NCI-H1436 (cell line): ENCODE measurements around the gene BAHCC1.

Experiments used
- DNase-seq: peaks from one replicate; lab custom pipeline; 2025; lab: John Stamatoyannopoulos, UW

BAHCC1 gene

DNA sequence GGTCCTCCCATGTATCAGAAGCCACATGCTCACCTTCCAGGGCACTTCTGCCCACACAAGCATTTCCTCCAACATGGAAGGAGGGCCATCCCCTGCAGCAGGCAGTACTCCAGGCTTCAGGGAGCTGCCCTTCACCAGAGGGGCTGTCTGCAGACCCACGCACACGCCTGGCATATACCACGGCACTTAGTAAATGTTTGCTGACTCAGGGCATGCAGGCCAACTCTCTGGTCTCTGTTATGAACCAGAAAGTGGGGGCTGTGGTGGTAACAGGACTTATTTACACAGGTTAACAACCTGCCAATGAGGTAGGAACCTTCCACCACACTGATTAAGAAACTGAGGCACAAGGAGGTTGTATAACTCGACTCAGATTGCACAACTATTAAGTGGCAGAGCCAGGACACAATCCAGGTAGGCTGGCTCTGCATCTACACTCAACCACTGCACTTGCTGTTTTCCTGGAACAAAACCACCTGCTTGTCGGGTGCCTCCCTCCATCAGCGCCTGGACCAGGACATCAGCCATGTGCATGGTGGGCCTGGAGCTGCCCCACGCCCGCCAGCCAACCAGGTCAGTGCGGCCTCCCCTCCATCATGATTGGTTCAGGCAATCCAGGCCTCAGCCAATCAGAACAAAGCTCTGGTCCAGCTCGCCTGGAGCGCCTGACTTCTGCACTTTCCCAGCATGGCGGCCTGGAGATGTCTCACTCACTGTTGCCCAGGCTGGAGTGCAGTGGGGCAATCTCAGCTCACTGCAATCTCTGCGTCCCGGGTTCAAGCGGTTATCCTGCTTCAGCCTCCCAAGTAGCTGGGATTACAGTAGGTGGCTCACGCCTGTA, 98.2 kb downstream of the BAHCC1 start:
- DNase-seq, result no peak

DNA sequence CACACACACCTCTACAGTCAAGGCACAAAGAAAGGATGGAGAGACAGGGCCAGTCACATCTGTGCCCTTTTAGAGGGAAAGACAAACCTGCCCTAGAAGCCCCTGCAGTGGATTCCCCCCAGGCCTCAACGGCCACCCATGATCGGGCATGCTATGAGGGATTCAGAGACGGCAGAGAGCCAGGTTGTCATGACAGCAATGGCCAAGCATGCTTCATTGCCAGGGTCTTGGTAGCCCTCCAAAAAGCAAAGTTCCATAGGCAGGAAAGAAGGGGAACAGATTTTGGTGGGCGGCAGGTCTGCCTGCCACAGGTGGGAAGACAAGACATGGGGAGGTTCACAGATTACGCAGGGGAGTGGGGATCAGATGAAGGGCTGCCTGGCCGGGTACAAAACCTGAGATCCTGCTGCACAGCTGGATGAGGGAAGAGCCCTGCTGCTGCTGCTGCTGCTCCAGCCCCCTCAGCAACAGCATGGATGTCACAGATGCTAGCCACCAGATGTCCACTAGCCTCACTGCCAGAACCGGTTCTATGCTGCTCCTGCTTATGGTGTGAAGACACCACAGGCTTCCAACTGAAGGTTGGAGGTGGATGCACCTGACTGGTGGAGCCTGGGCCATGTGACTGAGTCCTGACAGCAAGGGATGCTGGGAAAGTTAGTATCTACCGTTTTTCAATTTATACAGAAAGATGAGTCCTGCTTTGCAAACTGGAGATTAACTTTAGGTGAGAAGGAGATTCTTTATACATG, 99.5 kb downstream of the BAHCC1 start:
- DNase-seq, result no peak

DNA sequence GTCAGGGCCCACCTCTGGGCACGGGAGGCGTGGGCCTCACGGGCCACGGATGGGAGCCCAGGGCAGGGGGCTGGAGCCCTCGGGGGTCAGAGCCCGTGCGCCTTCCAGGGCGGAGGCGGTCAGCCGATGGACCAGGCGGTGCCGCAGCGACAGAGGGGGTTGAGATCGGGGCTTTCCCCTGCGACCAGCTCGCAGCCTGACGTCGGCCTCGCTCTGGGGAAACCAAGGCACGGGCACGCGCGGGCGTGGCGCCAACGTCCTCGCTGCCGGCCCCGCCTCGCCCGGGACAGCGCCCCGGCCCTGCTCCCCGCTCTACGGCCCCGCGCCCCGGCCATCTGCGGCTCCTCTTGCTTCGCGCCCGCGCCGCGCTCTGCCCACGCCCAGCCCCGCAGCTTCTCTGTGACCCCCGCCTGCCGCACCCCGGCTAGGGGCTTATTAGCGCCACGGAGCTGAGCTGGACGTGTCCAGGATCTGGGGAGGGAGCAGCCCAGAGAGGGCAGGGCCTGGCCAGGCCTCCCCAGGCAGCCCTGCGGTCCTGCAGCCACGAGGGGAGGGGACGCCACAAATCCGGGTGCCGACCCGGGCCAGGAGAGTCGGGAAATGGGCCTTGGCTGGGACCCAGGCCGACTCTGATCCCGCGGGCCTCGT, 103.8 kb downstream of the BAHCC1 start:
- no peak for DNase-seq

DNA sequence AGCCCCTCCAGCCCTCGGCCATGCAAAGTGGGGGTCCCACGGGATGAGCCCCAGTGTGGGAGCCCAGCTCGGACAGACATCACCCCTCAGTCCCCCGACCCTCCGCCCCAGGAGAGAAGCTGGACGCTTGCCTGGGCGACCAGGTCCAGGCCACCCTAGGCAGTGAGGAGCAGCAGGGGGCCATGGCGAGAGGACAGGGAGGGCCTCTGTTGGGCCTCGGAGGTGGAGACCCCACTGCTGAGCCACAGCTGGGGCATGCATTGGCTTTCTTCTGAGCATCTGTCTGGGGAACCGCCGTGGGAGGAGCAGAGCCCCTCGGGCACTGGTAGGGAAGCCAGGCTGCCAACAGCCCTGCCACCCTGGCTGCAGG, 104.3 kb downstream of the BAHCC1 start:
- no peak for DNase-seq

DNA sequence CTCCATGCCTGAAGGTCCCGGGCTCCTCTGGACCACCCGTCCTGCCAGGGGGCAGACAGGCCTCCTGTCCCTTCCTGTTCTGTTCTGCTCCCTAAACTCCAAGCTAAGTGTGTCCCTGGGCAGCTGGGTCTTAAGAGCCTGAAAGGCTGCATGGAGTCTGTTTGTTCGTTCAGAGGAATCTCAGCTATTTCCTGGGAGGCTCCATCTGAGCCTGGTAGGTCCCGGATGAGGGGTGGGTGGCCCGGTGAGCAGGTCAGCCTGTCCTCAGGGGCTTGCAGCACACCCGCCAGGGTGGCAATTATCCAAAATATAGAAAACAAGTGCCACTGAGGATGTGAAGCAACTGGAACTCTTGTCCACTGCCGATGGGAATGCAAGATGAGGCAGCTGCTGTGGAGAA, 104.8 kb downstream of the BAHCC1 start:
- no peak for DNase-seq

DNA sequence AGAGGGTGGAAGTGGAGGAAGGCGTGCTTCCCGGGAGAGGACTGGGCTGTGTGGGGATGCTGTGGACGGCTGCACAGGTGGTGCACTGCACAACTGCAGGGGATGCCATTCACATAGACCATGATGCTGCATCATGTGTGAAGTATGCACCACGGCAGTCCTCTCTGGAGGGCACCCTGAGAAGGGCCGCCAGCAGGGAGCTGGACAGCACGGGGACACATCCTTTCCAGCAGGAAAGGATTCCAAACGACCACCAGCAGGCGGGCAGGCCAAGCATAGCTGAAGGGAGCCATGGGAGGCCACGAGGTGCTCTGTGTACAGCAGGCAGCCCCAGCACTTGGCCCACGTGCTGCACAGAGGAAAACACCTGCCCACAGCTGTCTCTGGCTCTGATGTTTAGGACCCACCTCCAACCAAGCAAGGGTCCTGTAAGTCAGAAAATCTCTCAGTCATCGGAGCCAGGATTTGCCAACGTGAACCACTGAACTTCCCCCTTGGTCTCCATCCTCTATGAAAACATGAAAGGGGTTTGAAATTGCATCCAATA, 107.3 kb downstream of the BAHCC1 start:
- DNase-seq, result no peak

DNA sequence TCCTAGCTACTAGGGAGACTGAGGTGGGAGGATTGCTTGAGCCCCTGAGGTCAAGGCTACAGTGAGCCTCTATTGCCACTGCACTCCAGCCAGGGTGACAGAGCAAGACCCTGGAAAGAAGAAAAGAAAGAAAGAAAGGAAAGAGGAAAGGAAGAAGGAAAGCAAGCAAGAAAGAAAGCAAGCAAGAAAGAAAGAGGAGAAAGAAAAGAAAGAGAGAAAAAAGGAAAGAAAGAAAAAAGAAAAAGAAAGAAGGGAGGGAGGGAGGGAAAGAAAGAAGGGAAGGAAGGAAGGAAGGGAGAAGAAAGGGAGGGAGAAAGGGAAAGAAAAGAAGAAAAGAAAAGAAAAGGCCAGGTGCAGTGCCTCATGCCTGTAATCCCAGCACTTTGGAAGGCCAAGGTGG, 108.4 kb downstream of the BAHCC1 start:
- no peak for DNase-seq

DNA sequence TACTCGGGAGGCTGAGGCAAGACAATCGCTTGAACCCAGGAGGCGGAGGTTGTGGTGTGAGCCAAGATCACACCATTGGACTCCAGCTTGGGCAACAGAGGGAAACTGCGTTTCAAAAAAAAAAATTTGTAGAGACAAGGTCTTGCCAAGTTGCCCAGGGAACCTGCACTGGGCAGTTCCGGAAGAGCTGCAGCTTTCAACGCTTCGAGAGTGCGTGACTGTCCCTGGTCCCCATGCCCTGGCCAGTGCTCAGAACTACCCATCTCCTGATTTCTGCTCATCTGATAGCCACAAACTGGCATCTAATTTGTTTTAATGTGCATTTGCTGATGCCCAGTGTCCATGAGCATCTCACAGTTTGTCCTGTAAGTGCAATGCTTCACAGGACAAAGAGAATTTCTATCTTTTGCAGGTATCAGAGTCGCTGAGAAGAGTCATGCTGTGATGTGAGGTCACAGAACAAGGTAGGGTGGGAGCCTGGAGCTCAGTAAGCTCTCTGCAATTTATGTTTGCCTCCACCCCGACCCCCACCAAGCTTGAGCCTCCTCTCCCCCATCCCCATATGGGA, 113.5 kb downstream of the BAHCC1 start:
- no peak for DNase-seq

DNA sequence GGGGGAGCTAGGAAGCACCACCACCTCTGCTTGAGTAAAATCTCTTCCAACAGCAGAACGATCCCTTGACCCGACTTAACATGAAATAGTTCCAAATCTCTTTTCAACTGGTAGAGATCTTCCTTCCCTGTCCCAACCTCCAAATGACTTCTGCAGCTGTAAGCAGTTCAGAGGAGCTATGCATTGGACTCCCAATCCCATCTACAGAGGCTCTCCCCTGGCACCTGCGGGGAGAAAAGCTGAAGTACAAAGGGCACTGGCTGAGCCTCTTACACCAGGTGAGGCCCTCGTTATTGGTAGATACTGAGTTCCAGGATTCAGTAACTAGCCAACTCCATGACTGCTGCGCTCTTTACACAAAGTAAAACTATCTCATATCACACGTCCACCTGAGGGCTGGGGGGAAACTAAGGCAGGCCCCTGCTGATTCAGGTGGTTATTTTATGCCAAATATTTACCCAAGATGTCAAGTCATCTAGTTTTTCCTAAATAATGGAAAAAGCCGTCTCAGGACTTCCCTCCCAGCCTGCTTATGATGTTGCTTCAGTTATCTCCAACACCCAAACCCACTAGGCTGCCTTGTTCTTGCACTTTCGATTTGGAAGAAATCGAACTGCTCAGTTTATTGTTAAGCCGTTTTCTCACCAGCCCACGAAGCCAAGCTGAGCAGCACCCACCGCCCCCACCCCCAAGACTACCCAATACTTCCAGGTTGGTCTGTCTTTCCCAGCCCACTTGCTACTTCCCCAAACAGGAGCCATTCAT, 114.1 kb downstream of the BAHCC1 start:
- no peak for DNase-seq

DNA sequence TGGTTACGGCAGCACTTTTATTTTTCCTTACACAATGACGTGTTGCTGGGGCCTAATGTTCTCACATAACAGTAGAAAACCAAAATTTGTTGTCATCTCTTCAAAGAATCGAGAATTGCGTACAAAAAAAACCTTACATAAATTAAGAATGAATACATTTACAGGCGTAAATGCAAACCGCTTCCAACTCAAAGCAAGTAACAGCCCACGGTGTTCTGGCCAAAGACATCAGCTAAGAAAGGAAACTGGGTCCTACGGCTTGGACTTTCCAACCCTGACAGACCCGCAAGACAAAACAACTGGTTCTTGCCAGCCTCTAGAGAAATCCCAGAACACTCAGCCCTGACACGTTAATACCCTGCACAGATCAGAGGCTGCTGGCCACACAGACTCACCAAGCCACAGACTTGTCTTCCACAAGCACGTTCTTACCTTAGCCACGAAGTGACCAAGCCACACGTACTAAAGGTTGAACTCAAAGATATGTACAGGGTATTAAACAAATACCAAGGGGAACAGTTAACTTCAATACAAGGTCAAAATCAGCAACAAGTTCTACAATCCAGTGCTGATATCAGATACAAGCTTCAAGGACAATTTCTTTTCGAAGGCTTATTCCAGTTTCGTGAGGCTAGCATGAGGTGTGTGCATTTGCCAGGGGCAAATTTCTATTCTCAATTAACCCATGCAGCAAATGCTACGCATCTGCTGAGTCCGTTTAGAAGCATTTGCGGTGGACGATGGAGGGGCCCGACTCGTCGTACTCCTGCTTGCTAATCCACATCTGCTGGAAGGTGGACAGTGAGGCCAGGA, 114.9 kb downstream of the BAHCC1 start:
- DNase-seq, result no peak

DNA sequence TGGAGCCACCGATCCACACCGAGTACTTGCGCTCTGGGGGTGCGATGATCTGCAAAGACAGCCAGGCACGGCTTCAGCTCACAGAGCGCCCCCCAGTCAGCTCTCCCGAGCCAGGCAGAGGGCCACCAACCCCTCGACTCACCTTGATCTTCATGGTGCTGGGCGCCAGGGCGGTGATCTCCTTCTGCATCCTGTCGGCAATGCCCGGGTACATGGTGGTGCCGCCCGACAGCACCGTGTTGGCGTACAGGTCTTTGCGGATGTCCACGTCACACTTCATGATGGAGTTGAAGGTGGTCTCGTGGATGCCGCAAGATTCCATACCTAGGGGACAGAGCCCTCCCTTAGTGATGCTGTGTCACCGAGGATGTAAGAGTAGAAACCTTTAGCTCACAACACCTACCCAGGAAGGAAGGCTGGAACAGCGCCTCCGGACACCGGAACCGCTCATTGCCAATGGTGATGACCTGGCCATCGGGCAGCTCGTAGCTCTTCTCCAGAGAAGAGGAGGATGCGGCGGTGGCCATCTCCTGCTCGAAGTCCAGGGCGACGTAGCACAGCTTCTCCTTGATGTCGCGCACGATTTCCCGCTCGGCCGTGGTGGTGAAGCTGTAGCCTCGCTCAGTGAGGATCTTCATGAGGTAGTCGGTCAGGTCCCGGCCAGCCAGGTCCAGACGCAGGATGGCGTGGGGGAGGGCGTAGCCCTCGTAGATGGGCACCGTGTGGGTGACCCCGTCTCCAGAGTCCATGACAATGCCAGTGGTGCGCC, 115.7 kb downstream of the BAHCC1 start:
- no peak for DNase-seq

DNA sequence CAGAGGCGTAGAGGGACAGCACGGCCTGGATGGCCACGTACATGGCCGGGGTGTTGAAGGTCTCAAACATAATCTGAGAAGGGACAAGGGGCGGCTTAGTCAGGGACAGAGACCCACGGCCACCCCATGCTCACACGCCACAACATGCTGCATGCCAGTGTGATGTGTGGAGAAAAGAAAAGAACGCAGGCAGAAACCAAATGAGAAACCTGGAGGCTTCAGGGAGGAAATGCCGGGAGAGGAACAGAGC, 116.2 kb downstream of the BAHCC1 start:
- no peak for DNase-seq

DNA sequence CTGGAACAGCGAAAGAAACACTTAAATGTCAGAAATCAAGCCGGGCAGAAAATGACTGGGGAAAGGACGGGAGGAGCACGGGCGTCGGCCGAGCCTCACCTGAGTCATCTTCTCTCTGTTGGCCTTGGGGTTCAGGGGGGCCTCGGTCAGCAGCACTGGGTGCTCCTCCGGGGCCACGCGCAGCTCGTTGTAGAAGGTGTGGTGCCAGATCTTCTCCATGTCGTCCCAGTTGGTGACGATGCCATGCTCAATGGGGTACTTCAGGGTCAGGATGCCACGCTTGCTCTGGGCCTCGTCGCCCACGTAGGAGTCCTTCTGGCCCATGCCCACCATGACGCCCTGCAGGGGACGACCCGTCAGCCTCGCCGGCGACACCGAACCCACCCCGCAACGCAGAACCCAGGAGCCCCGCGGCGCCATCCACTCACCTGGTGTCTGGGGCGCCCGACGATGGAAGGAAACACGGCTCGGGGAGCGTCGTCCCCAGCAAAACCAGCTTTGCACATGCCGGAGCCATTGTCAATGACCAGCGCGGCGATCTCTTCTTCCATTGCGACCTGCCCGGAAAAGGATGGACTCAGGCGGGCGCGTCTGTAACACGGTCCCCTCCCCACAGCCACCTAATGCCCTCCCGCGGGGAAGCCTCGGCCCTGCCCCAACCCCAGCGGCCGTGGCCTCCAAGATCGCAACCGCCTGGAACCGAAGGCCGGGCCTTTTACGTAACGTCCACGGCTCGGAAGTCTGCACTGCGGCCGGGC, 116.7 kb downstream of the BAHCC1 start:
- DNase-seq, result no peak

DNA sequence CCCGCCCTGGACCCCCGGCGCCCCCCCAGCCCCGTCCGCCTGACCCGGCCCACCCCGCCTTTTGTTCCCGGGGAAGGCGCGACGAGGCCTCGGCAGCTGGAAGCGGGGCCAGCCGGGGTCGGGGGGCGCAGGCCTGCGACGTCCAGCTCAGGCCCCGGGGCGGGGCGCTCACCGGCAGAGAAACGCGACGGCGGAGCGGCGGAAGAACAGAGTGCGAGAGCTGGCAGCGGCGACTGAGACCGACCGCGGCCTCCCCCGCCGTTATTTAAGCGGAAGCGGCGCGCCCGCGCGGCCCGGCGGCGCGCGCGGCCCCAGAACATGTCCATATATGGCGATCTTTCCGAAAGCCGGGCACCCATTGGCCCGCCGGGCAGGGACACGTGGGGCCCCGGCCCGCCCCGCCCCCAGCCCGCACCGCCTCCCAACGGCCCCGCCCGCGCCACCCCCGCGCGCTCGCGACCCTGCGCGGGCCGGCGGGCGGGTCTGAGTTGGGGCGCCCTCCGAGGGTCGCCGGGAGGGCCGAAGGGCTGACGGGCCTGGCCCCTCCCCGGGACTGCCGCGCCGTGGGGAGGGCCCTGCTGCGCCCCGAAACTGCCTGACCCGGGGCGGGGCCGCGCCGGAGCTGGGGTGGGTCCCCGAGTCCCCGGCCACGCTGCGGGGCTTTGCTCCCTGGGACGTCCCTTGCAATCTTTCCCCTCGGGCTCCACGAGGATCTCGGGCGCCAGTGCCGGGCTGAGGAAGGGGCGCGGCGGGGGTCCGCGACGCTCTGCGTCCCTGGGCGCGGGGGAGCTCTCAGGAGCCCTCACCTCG, 117.5 kb downstream of the BAHCC1 start, which contains the start of gene ACTG1:
Gene ACTG1, minus strand, starts transcription at position 238 of the 810 bp plus-strand sequence. CDS start 445 bp downstream, outside the sequence.
- DNase-seq, result peak; percentile 94

DNA sequence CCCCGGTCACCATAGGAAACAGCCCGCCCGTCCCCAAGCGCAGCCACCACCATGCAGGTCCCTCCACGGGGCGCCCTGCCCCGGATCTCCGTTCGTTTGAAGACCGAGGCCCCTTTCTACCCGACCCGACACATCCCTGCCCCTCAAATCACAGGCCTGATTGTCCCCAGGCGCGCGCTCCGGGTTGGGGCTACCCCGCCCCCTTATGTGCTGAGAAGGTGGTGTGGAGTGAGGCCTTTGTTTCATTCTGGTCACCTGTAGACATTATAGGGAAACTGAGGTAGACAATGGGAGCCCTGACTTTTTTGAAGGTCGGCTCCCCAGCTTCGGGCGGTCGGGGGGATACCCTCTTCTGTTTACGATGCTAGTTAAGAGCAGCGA, 118.1 kb downstream of the BAHCC1 start:
- DNase-seq, result peak; percentile 78

DNA sequence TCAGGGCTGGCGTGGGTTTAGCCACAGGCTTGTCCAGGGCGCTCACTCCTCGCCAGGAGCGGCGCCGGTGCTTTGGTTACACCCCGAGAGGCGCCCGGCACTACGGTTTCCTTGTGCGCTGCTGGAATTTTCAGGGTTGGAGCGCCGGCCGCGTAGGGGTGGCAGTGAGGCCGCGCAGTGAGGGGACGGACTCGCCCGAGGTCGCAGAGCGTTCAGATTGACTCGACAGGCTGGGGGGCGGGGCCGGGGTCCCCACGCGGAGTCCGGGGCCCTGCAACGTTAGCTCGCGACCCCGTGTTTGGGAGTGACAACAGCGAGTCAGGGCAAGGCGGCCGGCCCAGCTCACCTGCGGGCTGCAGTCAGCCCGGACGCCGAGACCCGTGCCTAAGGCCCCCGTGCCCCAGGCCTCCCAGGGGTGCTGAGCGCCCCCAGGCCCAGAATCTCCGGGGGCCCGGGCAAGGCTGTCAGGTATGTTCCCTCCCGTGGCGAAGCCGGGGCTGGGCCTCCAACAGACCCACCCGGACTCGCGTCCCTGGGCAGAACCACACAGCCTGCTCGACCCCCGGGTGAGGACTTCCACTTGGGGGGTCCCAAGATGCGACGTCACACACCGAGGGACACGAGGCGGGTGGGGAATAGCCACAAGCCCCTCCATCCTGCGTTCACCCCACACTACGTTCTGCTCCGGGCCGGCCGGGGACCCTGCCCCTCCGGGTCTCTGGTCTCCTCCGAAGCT, 118.7 kb downstream of the BAHCC1 start:
- peak; percentile 59 for DNase-seq

DNA sequence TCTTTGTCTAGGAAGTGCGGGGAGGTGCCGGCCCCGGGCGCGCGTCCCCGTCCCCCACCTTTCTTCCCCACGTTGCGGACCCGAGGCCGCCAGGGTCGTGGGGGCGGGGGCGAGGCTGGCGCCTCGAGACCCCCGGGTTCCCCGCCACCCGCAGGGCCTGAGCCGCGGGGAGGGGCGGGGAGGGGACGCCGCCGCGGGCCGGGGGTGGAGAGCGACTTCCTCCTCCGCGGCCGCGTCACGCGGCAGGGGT, 119.2 kb downstream of the BAHCC1 start:
- no peak for DNase-seq
